GM21515 (cell line): ENCODE measurements around the gene BCKDHB.

Source experiments
- ATAC-seq: cut with Tn5 transposase; IDR thresholded peaks from one replicate; pipeline ENCODE4 v1.9.1; 2021; ENCODE audit not compliant: unreplicated experiment

BCKDHB gene

DNA sequence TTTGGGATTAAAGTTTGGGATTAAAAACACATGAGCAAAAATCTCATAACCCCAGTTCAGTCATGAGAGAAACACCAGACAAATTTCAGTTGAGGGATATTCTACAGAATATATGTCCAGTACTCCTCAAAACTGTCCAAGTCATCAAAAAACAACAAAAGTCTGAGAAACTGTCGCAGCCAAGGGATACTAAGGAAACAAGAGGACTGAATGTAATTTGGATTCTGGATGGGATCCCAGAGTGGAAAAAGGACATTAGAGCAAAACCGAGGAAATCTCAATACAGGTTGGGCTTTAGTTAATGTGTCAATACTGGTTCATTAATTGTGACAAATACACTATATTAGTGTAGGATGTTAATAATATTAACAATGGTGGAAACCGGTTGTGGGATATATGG lies 219.3 kb downstream of the BCKDHB start:
- no peak for ATAC-seq

DNA sequence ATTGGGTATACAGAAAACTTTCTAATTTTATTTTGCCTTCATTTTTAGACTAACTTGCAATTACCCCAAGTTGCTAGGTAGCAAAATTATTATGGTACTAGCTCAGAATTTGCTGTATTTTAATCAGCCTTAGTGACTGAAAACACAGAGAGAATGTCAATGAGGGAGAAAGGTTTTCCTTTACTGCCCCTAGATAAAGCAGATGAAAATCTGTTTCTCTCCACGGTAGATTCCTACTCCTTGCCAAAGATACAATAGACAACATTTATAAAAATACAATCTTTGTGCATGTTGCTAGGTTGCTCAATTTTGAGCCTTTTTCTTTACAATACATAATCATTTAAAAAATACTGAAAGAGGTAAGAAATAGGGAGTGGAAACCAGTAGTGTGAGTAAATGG lies 222.2 kb downstream of the BCKDHB start:
- no peak for ATAC-seq

GRCh38 chr6:80329496-80329895 lies 223.0 kb downstream of the BCKDHB start:
- ATAC-seq: no peak

- ATAC-seq: no peak
These were observed 224.5 kb downstream of the BCKDHB start for GRCh38 chr6:80330961-80331360.

DNA sequence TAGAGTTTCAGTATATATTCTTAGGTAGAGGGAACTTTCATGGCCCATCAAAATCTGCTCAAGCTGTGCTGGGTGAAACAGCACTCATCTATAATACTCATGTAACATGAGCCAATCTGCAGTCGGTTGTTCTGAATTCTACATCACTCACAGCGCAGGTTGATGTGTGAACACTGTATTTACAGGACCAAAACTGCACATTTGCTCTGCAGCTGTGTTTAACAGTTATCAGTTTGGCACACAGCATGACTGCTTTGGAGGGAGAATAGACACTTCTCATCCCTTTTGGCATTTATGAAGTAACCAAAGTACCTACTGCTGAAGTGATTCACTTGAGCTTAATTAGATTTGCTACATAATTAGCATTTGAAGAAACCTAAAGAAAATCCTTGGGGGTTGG lies 225.1 kb downstream of the BCKDHB start:
- ATAC-seq: no peak

GRCh38 chr6:80331974-80332373 lies 225.5 kb downstream of the BCKDHB start:
- ATAC-seq: no peak

DNA sequence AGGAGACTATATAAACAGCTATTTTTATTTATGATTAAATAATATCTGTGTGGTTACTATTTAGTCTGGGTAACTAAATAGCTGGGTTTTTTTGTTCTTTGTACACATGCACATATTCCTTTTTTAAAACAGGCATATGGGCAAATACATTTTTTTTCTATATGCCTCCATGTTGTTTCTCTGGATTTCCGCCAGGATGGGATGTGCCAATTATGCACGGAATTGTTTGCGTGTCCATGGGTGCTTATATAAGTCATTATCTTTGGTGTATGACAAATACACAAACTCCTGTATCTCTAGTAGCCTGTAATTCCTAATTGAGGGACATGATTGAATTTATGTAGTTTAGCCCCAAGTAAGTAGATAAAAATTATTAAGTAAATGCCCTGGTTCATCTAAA lies 226.9 kb downstream of the BCKDHB start:
- ATAC-seq: no peak

DNA sequence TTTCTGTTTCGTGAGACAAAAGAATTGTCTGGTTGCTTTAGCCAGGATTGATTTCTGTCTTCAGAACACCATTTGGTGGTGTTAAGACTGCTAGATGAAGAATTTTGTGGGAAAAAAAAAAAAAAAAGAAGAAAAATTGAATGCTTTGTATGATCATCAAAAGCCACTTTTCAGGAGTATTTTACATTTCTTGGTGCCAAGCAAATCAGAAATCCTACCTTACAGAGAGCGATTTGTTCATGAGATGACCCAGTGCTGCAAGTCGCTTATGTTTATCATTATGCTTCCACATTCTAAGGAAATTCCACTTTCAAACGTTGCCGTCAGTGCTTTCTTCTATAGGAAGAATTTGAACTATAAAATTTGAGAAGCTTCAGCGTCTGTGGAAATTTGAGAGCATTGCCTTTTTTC lies 228.7 kb downstream of the BCKDHB start:
- no peak for ATAC-seq

- ATAC-seq: no peak
These were observed 230.4 kb downstream of the BCKDHB start for GRCh38 chr6:80336911-80337310.

DNA sequence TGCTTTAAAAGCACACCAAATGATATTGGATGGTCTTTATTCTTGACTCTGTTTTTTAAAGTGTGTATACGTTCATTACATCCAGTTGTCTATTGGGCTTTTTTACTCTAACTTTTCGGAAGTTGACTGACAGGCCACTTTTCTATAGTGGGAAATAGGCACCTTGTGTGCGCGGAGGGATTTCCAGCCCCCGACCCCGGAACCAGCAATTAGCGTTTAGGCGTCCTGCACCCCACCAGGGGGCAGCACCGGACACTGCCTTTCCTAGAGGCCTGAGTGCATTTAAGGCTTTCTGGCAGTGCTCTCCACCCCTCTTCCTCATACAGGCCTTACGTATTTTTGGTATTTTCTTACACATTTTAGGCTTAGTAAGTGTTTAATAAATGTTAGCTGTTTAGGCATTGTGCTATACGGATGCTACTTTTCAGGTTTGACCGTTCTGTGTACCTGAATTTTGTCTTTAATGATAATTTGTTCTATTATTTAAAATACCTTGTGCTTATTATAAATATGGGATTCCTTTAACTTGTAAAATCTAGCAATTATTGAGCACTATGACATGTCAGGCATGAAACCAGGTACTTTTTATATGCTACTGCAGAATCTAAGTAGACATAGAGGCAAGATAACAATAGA lies 231.8 kb downstream of the BCKDHB start:
- ATAC-seq: peak; percentile 97

- ATAC-seq: no peak
These were observed 232.9 kb downstream of the BCKDHB start for GRCh38 chr6:80339421-80339820.

DNA sequence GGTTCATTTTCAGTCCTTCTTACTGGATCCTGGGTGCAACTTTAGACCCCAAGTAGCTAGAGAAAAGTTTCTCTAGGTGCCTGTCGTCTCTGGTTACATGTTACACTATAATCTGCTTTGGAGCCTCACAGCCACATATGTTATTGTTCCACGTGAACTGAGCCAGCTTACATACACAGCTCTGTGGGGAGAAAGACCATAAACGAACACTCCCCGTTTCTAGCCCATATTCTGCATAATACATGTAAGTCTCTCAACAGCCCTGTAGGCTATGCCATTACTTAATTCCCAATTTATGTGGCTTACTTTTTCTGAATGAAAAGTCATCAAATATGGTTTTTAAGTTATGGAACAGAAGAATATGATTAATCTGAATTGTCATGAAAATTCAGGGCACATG lies 233.8 kb downstream of the BCKDHB start:
- ATAC-seq: no peak

GRCh38 chr6:80340686-80341085 lies 234.2 kb downstream of the BCKDHB start:
- ATAC-seq: no peak

DNA sequence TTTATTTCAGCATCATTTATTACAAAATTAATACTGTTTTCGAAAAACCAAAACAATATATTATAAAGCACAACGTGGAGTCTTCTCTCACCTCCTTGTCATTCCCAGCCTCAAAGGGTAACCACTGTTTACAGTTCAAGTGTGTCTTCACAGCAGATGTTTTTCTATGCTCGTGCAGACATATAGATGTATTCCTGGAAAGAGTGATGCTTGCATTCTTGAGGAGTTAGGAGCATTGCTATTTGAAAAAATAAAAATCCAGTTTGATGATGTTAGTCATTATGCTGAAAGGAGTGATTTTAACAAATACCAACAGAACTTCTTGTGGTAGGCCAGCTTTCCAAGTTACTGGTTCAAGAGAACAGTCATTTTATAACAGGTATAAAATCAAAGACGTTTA lies 234.9 kb downstream of the BCKDHB start:
- no peak for ATAC-seq

DNA sequence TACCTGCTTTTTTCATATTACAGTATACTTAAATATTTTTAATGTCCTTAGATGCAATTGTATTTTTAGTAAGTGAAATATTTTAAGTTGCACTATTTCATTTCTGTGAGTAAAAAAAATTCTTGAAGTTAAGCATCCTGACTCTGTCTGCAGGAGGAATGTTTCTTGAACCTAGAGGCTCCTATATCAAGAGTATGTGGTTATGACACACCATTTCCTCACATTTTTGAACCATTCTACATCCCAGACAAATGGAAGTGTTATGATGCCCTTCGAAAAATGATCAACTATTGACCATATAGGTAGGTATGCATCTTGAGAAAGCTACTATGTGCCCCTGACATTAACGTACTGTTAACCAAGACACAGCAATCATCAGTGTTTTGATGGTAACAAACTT lies 237.0 kb downstream of the BCKDHB start:
- ATAC-seq: no peak

DNA sequence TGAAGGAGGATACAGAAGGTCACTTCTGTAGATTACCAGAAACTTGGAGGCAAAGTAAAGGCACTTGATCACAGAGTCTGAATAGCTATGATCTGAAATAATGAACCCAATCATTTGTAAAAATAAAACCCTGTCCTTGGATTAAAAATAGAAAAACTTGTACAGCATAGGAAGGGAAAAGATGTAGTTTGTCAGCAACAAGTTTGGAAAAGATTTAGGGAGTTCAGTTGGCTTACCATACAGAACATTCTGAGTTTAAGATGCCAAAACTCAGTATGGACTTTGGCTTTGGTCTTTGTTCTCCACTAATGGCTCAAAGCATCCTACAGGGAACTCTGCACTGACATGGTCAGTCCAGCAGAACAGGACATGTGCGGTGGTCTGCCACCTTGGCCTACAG lies 240.6 kb downstream of the BCKDHB start:
- no peak for ATAC-seq

- no peak for ATAC-seq
These were observed 241.8 kb downstream of the BCKDHB start for GRCh38 chr6:80348263-80348662.

DNA sequence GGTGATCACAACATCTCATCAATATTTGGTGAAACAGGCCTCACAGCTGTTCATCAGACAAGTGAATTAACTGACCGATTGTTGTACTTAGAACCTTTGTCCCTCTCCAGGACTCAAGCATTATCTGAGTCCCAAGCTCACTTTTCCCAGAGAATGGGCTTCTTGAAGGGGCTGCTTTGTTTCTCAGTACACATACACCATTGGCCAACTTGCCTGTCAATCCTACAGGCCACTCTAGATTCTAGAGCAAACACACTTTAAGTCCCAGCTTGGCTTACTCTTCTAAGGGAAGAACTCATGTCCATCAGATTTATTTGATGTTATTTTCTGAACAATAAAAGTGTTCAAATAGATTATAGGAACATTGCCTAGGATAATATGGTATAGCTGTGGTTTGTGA lies 249.5 kb downstream of the BCKDHB start:
- no peak for ATAC-seq

GRCh38 chr6:80356545-80356944 lies 250.1 kb downstream of the BCKDHB start:
- ATAC-seq: no peak

DNA sequence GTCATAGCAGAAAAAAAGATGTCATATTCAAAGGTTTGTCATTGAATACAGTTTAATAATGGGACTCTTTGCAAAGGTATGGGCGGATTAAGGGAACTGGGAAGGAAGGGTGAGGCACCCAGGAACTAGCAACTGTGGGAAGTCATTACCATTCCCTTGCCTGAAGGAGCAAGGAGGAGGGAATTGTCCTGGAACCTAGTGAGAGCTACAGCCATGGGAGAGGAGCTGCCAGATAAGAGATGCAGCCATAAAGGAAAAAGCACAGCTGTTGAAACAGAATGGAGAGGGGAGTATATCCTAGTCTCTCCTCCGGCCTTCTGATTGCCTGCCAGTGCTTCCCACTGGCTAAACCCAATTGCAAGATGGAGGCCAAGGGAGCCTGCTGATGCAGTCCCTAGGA lies 250.6 kb downstream of the BCKDHB start:
- ATAC-seq: no peak

DNA sequence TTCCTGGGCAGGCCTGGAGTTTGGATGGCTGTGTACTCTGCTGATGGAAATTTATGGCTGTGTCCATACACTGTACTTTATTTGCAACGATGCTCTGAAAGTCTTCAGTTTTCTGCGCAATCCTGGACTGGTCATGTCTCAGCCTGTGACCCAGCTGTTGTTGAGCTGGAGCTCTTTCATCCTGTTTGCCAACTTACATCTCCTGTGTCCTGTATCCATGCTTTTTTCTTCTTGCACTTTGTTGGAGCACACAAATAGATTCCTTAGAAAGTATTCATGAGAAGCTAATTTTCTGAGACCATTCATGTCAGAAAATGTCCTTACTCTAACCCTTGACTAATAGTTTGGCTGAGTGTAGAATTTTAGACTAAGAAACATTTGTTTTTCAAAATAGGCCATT lies 251.2 kb downstream of the BCKDHB start:
- no peak for ATAC-seq

DNA sequence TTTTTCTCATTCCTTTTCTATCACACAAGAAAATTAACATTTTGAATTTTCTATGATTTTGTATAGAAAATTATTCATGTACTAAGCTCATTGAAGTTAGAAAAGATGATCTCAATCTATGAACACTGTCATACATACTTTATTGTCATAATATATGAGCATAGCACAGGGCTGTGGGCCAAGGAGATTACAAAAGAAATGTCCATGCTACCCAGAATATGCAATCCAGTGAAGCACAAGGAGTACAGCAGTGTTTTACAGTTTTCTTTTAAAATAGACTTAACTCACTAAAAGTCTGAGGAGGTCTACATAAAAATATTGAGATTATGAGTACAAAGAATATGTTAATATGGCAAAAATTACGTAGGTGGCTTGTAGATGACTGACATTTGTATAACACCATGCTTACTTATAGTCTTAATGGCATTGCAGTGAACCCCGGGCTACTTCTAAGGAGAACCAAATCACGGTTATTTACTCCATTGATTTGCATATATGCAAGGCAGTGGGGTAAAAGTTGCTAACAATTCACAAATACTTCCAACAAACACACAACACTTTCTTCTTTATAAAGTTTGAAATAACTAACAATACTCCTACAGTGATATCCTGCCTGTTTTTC lies 257.1 kb downstream of the BCKDHB start:
- no peak for ATAC-seq

GRCh38 chr6:80364149-80364548 lies 257.7 kb downstream of the BCKDHB start:
- no peak for ATAC-seq
